ENCODE measurements around the gene SLC2A9.

Gene SLC2A9

DNA sequence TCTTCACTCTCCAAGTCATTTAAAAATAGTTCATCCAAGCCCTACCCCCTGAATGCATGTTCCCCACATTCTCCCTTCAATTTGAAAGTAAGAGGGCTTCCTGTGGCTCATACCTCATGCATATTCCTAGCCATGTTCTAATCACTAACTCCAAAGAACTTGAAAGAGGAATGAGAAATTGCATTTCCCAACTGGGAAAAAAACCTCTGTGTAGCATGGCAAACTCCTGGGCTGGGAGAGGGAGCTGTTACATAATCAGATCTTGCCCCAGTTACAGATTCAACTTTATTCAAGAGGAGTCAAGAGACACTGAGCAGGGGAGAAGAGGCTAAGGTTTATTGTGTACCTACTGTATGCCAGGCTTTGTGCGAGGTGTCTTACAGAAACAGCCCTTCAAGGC, 90.2 kb downstream of the SLC2A9 start:
- H3F3A ChIP-seq (ENCODE audit: insufficient read depth, low read length), result no peaks in the 10 kb centered on the region
- no peak overlapping the region for H3K4me2 ChIP-seq (ENCODE audit: low read depth, low read length)
- H3K9me2 ChIP-seq (replicated peaks; ENCODE audit: insufficient read depth, low read length), result no peaks in the 10 kb centered on the region
- H4K20me1 ChIP-seq (ENCODE audit: insufficient read depth, low read length), result no peaks in the 10 kb centered on the region
- no peaks in the 10 kb centered on the region for H3K27me3 ChIP-seq (replicated peaks; ENCODE audit: insufficient read depth, low read length)
- H3K9me3 ChIP-seq (replicated peaks; ENCODE audit: insufficient read depth, low read length), result no peaks in the 10 kb centered on the region
- no peak overlapping the region for H3K4me3 ChIP-seq (ENCODE audit: low read length)
- H3K27ac ChIP-seq (ENCODE audit: low read length), result no peak overlapping the region
- H3K9ac ChIP-seq (ENCODE audit: low read length), result no peak overlapping the region
- TF ChIP-seq EZH2phosphoT487 (IDR thresholded peaks at IDR 0.05; ENCODE audit: low read length) (no peak), EZH2 (optimal IDR thresholded peaks at IDR 0.05; ENCODE audit: low read depth, low read length) (no peak)
- TF ChIP-seq, protein P1, sequence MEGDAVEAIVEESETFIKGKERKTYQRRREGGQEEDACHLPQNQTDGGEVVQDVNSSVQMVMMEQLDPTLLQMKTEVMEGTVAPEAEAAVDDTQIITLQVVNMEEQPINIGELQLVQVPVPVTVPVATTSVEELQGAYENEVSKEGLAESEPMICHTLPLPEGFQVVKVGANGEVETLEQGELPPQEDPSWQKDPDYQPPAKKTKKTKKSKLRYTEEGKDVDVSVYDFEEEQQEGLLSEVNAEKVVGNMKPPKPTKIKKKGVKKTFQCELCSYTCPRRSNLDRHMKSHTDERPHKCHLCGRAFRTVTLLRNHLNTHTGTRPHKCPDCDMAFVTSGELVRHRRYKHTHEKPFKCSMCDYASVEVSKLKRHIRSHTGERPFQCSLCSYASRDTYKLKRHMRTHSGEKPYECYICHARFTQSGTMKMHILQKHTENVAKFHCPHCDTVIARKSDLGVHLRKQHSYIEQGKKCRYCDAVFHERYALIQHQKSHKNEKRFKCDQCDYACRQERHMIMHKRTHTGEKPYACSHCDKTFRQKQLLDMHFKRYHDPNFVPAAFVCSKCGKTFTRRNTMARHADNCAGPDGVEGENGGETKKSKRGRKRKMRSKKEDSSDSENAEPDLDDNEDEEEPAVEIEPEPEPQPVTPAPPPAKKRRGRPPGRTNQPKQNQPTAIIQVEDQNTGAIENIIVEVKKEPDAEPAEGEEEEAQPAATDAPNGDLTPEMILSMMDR (IDR thresholded peaks at IDR 0.05; ENCODE audit: low read length), result no peak
- H2AFZ ChIP-seq (ENCODE audit: low read length), result no peak overlapping the region
- H3K79me2 ChIP-seq (ENCODE audit: low read length), result no peaks in the 10 kb centered on the region
- no peaks in the 10 kb centered on the region for H3K4me1 ChIP-seq (ENCODE audit: low read length)
- H3K36me3 ChIP-seq (replicated peaks; ENCODE audit: insufficient read depth, low read length), result no peaks in the 10 kb centered on the region
- DNase-seq, result no peak

DNA sequence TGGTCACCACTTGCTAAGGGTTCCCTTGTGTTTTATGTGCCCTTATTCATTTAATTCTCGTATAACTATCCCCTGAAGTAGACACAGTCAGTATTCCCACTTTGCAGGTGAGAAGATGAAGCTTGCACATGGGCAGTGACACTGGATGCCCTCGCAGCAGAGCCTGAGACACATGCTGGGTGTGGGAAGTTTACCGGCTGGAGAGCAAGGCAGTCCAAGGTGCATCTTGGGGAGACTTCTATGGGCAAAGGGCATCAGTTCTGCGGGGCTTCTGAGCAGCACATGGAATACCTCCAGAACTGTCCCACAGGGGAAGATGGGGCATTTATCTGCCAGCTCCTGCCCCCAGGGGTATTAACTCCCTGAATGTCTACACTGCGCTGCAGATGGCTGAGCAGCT, 92.2 kb downstream of the SLC2A9 start:
- Histone ChIP-seq H3K27me3 (replicated peaks; ENCODE audit: insufficient read depth, low read length) (no peaks in the 10 kb centered on the region), H3K9me2 (replicated peaks; ENCODE audit: insufficient read depth, low read length) (no peaks in the 10 kb centered on the region), H3K4me3 (ENCODE audit: low read length) (no peak overlapping the region), H3K9ac (ENCODE audit: low read length) (no peak overlapping the region), H3K36me3 (replicated peaks; ENCODE audit: insufficient read depth, low read length) (no peaks in the 10 kb centered on the region), H2AFZ (ENCODE audit: low read length) (no peak overlapping the region), H3K79me2 (ENCODE audit: low read length) (no peaks in the 10 kb centered on the region), H3K27ac (ENCODE audit: low read length) (no peak overlapping the region), H4K20me1 (ENCODE audit: insufficient read depth, low read length) (no peaks in the 10 kb centered on the region), H3F3A (ENCODE audit: insufficient read depth, low read length) (no peaks in the 10 kb centered on the region), H3K4me2 (ENCODE audit: low read depth, low read length) (no peak overlapping the region), H3K9me3 (replicated peaks; ENCODE audit: insufficient read depth, low read length) (no peaks in the 10 kb centered on the region), H3K4me1 (ENCODE audit: low read length) (no peaks in the 10 kb centered on the region)
- no peak for TF ChIP-seq EZH2phosphoT487 (IDR thresholded peaks at IDR 0.05; ENCODE audit: low read length)
- TF ChIP-seq, protein P1 (IDR thresholded peaks at IDR 0.05; ENCODE audit: low read length), result no peak
- TF ChIP-seq EZH2 (optimal IDR thresholded peaks at IDR 0.05; ENCODE audit: low read depth, low read length), result no peak
- no peak for DNase-seq

DNA sequence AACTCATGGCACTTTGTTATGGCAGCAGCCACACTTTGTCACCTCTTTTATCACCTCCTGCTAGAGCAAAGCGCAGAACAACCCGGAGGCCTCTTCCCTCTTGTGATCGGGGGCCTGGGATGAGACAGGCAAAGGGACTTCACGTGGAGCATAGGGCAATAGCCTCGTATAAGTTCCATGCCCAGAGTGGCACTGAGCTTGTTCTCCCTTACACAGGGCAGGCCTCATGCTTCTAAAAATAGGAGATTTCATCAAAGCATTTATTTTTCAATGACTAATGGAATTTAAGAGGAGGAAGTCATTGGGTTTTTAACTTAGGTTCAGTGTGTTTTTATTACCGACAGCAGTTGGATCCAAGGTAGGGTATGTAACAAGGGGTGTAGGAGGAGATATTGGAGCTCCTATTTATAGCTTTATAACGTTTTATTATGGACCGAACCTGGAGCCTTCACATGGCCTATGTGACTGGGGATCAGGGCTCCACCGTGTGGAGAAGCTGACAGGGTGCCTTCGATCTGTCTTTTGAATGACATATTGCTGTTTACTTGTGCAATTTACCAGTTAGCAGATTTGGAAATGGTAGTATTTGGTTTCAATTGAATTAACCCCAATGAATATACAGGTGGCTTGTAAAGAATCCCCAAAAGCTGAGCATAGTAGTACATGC, 93.8 kb downstream of the SLC2A9 start:
- no peaks in the 10 kb centered on the region for H3K9me3 ChIP-seq (replicated peaks; ENCODE audit: insufficient read depth, low read length)
- H3K4me2 ChIP-seq (ENCODE audit: low read depth, low read length), result no peak overlapping the region
- H3K9me2 ChIP-seq (replicated peaks; ENCODE audit: insufficient read depth, low read length), result no peaks in the 10 kb centered on the region
- TF ChIP-seq EZH2phosphoT487 (IDR thresholded peaks at IDR 0.05; ENCODE audit: low read length), result no peak
- no peak for TF ChIP-seq EZH2 (optimal IDR thresholded peaks at IDR 0.05; ENCODE audit: low read depth, low read length)
- TF ChIP-seq, protein P1 (IDR thresholded peaks at IDR 0.05; ENCODE audit: low read length), result no peak
- H4K20me1 ChIP-seq (ENCODE audit: insufficient read depth, low read length), result no peaks in the 10 kb centered on the region
- no peak for DNase-seq
- no peaks in the 10 kb centered on the region for H3K79me2 ChIP-seq (ENCODE audit: low read length)
- no peaks in the 10 kb centered on the region for H3K36me3 ChIP-seq (replicated peaks; ENCODE audit: insufficient read depth, low read length)
- H2AFZ ChIP-seq (ENCODE audit: low read length), result no peak overlapping the region
- H3K9ac ChIP-seq (ENCODE audit: low read length), result no peak overlapping the region
- no peaks in the 10 kb centered on the region for H3K4me1 ChIP-seq (ENCODE audit: low read length)
- no peaks in the 10 kb centered on the region for H3F3A ChIP-seq (ENCODE audit: insufficient read depth, low read length)
- no peak overlapping the region for H3K27ac ChIP-seq (ENCODE audit: low read length)
- no peaks in the 10 kb centered on the region for H3K27me3 ChIP-seq (replicated peaks; ENCODE audit: insufficient read depth, low read length)
- H3K4me3 ChIP-seq (ENCODE audit: low read length), result no peak overlapping the region
